Hepatocyte (in vitro differentiated cells): ENCODE data around the gene ACOX2.

Experiments
- EZH2phosphoT487 ChIP-seq: fragments of 200-600 bp; sonication (generic); IDR thresholded peaks from one replicate; pipeline ENCODE4 v1.6.1; 2018; ENCODE audit warnings: antibody characterized with exemption, mild to moderate bottlenecking, low read depth, moderate library complexity; ENCODE audit not compliant: unreplicated experiment, severe bottlenecking
- TF ChIP-seq, protein P1 (sequence below): fragments of 200-600 bp; sonication (generic); IDR thresholded peaks from 2 replicates; pipeline ENCODE4 v1.5.1; 2016; ENCODE audit warnings: antibody characterized with exemption, mild to moderate bottlenecking; ENCODE audit not compliant: poor library complexity

DNA sequence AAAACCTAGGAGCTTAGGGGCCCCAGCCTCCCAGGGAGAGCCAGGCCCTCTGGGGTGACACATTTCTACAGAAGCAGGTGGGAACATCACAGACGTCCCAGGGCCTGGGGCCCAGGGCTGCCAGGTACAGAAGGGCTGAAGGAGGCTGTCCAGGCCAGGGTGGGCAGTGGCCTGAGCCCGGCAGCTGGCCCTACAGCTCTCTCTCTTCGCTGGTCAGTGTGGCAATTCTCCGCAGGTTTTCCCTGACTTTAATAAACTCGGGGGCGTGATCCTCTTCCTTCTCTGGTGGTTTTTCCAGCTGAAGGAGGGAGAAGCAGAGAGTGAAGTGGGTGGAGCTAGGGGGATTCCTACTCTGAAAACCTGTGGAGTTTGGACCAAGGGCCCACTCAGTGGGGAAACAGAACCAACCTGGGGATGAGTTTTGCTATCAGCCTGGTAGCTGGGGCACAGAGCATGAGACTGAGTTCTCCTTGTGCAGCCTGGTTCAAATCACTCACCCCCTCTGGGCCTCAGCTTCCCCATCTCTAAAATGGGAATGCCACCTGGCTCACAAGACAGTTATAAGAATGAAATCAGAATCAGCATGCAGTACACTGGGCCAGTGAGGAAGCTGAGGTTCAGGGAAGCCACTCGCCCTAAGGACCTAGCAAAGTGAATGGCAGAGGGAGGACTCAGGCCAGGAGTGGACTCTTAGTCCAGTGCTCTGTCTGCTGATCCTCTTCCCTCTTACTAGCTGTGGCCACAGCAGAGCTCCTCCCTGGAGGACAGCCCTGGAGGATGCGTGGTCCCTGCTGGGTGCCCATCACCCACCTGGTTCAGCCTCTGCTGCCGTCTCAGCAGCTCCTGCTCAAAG, 29.6 kb upstream of the ACOX2 start:
- TF ChIP-seq, protein P1, sequence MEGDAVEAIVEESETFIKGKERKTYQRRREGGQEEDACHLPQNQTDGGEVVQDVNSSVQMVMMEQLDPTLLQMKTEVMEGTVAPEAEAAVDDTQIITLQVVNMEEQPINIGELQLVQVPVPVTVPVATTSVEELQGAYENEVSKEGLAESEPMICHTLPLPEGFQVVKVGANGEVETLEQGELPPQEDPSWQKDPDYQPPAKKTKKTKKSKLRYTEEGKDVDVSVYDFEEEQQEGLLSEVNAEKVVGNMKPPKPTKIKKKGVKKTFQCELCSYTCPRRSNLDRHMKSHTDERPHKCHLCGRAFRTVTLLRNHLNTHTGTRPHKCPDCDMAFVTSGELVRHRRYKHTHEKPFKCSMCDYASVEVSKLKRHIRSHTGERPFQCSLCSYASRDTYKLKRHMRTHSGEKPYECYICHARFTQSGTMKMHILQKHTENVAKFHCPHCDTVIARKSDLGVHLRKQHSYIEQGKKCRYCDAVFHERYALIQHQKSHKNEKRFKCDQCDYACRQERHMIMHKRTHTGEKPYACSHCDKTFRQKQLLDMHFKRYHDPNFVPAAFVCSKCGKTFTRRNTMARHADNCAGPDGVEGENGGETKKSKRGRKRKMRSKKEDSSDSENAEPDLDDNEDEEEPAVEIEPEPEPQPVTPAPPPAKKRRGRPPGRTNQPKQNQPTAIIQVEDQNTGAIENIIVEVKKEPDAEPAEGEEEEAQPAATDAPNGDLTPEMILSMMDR = no peak
- TF ChIP-seq EZH2phosphoT487 = no peak
